Activated CD8-positive, alpha-beta T cell treated with anti-CD3 and anti-CD28 coated beads, Interleukin-2, amount 10 ng/mL, durations not matched to agents 7 days and 5 days (primary cell): Measurements from ENCODE around the gene PLAAT5. TPM values are rescaled to one million over a fixed set of nuclear protein-coding genes. Genes with fewer than 3 reads are reported as not detected.
A peak's percentile ranks its signal among the peaks of the same experiment; 100 is the strongest.

Experiments
- ATAC-seq: fragments of 150-1000 bp; cut with Tn5 transposase; one replicate; pipeline ENCODE4 v1.10.0; 2021; ENCODE audit warnings: moderate library complexity
- CTCF ChIA-PET: fragments of 350-600 bp; sonication (Branson Sonifier 250); formaldehyde crosslinking; loops from one replicate; lab custom pipeline; 2021; ENCODE audit warnings: antibody characterized with exemption; lab: Charles Lee
- POLR2A ChIA-PET: fragments of 350-600 bp; sonication (Branson Sonifier 250); formaldehyde crosslinking; loops from one replicate; lab custom pipeline; 2021; ENCODE audit warnings: antibody characterized with exemption; lab: Charles Lee
- DNase-seq: peaks from one replicate; pipeline ENCODE4 v3.0.0-alpha.2; 2020
- H3K27ac Mint-ChIP-seq: one replicate; pipeline ENCODE4 v1.8.0; 2021; ENCODE audit warnings: mild to moderate bottlenecking, mixed read lengths
- H3K27me3 Mint-ChIP-seq: one replicate; pipeline ENCODE4 v1.8.0; 2021; ENCODE audit warnings: low read depth, mixed read lengths
- H3K36me3 Mint-ChIP-seq: one replicate; pipeline ENCODE4 v1.8.0; 2021; ENCODE audit warnings: low read depth, mixed read lengths
- H3K4me1 Mint-ChIP-seq: one replicate; pipeline ENCODE4 v1.8.0; 2021; ENCODE audit warnings: low read depth, mixed read lengths
- H3K4me3 Mint-ChIP-seq: one replicate; pipeline ENCODE4 v1.8.0; 2021; ENCODE audit warnings: mild to moderate bottlenecking, mixed read lengths
- H3K9me3 Mint-ChIP-seq: one replicate; pipeline ENCODE4 v1.8.0; 2022; ENCODE audit warnings: mixed read lengths; ENCODE audit not compliant: insufficient read depth
- total RNA-seq, 2 experiments: library from RNA; stranded (reverse); gene quantifications; one replicate each; pipeline ENCODE4 v1.2.3, GENCODE V29; 2021

The PLAAT5 gene
- total RNA-seq, 2 experiments from 2014 or later: 0.11 to 0.68 TPM

DNA sequence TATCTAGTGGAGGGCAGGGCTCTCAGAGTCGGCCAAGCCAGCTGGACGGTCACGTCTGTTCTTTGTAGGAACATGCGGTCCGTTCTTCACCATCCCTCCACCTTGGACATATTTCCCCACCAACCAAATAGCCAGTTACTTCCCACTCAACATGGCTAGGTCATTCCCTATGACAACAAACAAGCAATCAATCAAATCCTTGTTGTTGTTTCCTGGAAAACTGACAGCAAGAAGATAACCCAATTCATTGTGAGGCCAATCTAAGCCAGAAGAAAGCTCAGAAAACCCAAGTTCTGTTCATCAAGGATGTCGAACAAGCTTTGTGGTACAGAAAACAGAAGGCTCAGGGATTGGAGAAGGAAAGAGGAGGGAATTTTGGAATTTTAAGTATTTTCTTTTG, 10.9 kb downstream of the PLAAT5 start:
- Mint-ChIP-seq H3K27me3 (peaks cover 26% of the 10 kb centered on the region), H3K36me3 (no peaks in the 10 kb centered on the region), H3K4me3 (no peak overlapping the region), H3K9me3 (peaks cover 10% of the 10 kb centered on the region), H3K4me1 (no peaks in the 10 kb centered on the region), H3K27ac (no peak overlapping the region)
- ChIA-PET CTCF (interaction anchor here (0.7 to 4.5 kb wide), 22 partner anchors 10 to 258 kb away, joined by 3 to 198 read pairs (median 7); partner anchors contain the start of genes PLAAT4 and PLAAT5), POLR2A (interaction anchor here (0.9 to 1.8 kb wide), 2 partner anchors 56 to 156 kb away, joined by 4 to 6 read pairs; partner anchors contain the start of gene PLAAT4)
- ATAC-seq (no peak), DNase-seq (no peak)

DNA sequence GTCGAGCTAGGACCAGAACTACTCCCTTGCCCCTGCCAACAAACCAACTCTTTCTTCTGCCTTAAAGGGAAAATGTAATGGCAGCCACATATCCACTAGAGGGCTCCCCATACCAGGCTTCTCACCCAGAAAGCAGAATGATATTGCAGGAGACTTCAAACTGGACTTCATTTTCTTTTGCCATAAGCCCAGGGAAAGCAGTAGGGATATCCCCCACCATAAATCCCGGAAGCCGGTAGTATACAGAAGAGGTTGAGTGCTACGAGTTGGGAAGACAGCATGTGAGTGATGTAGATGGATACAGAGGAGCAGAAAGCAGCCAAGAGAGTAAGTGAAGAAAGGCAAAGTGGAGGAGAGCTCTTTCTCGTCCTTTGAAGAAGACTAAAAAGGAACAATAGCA, 12.1 kb downstream of the PLAAT5 start:
- Mint-ChIP-seq H3K27me3 (peaks cover 15% of the 10 kb centered on the region), H3K4me1 (no peaks in the 10 kb centered on the region), H3K4me3 (no peak overlapping the region), H3K27ac (no peak overlapping the region), H3K36me3 (no peaks in the 10 kb centered on the region), H3K9me3 (peaks cover 10% of the 10 kb centered on the region)
- ChIA-PET POLR2A (interaction anchor here (0.8 to 1.8 kb wide), 3 partner anchors 58 to 157 kb away, joined by 3 to 6 read pairs (median 4); partner anchors contain the start of gene PLAAT4), CTCF (interaction anchor here (0.6 to 4.5 kb wide), 49 partner anchors 9 to 573 kb away, joined by 3 to 198 read pairs (median 5); partner anchors contain the start of genes LGALS12, MARK2, PLAAT4 and PLAAT5)
- peak; percentile 68 for DNase-seq
- ATAC-seq: peak; percentile 61

DNA sequence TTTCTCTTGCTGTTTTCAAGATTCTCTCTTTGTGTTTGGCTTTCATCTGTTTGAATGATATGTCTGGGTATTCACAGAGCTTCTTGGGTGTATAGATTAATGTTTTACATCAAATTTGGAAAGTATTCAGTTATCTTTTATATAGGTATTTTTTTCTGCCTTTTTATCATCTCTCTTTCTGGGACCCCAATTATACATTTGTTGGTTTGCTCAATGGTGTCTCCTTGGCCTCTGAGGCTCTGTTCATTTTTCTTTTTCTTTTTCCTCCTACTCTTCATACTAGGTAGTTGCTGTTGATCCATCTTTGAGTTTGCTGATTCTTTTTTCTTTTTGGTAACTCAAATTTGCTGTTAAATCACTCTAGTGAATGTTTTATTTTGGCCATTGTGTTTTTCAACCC, 14.3 kb downstream of the PLAAT5 start:
- H3K27me3 Mint-ChIP-seq: peaks cover 10% of the 10 kb centered on the region
- H3K4me1 Mint-ChIP-seq: no peaks in the 10 kb centered on the region

DNA sequence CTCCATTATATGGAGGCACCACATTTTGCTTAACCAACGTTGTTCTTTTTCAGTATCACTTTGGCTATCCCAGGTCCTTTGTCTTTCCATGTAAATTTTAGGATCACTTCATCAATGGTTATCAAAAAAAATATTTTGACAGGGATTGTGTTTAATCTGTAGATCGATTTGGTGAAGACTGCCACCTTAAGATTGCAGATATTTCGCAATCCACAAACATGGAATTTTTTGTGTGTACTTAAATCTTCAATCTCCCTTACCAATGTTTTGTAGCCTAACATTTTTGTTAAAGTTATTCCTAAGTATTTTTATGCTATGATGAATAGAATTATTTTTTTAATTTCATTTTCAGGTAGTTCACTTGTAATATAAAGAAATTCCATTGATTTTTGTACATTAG, 18.6 kb downstream of the PLAAT5 start:
- H3K4me3 Mint-ChIP-seq: no peak overlapping the region
- no peaks in the 10 kb centered on the region for H3K36me3 Mint-ChIP-seq
- peaks cover 16% of the 10 kb centered on the region for H3K27me3 Mint-ChIP-seq
- peaks cover 14% of the 10 kb centered on the region for H3K9me3 Mint-ChIP-seq
- ChIA-PET CTCF (no interaction called here), POLR2A (no interaction called here)
- H3K4me1 Mint-ChIP-seq: no peaks in the 10 kb centered on the region
- no peak overlapping the region for H3K27ac Mint-ChIP-seq
- no peak for ATAC-seq
- no peak for DNase-seq

More for the DNA sequence above, 14.3 kb downstream of the PLAAT5 start:
- ChIA-PET POLR2A (no interaction called here), CTCF (interaction anchor here (1.4 kb wide), 1 partner anchor 160 kb away, joined by 7 read pairs; no protein-coding TSS in a partner anchor)
- ATAC-seq (no peak), DNase-seq (no peak)
- Mint-ChIP-seq H3K27ac (no peak overlapping the region), H3K36me3 (no peaks in the 10 kb centered on the region), H3K4me3 (no peak overlapping the region), H3K9me3 (peaks cover 10% of the 10 kb centered on the region)

DNA sequence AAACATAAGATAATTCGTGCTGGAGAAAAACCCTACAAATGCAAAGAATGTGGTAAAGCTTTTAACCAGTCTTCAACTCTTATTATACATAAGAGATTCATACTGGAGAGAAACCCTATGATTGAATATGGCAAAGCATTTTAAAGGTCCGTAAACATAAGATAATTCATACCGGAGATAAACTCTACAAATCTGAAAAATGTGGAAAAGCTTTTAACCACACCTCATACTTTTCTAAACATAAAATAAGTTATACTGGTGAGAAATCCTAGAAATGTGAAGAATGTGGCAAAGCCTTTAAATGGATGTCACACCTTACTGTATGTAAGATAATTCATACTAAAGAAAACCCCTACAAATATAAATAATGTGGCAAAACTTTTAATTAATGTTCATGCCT, 20.7 kb downstream of the PLAAT5 start:
- Mint-ChIP-seq H3K4me1 (no peaks in the 10 kb centered on the region), H3K9me3 (peaks cover 4% of the 10 kb centered on the region), H3K27me3 (peaks cover 7% of the 10 kb centered on the region), H3K4me3 (no peak overlapping the region), H3K27ac (no peak overlapping the region), H3K36me3 (no peaks in the 10 kb centered on the region)
- CTCF ChIA-PET: interaction anchor here (0.7 kb wide), 1 partner anchor 9 kb away, joined by 3 read pairs; no protein-coding TSS in a partner anchor
- ATAC-seq (no peak), DNase-seq (no peak)
- POLR2A ChIA-PET: no interaction called here

DNA sequence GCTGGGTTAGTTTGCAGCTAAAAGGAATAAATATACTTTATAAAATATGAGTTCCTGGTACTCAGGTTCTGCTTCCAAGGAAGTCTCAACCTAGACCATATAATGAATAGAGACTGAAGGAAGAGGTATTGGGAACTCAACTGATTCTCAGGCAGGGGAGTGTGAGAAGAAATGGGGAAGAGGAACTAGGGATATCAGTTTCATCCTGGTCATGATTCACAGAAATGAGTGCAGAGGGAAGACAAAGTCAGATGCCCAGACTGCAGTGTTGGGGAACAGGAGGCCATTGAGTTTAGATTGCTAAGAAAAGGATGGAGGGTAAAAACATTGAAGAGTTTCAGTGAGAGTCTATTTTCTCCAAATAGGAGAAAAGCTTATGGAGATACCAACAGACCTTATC, 28.8 kb downstream of the PLAAT5 start:
- H3K36me3 Mint-ChIP-seq: no peaks in the 10 kb centered on the region
- no peak overlapping the region for H3K4me3 Mint-ChIP-seq
- no peaks in the 10 kb centered on the region for H3K4me1 Mint-ChIP-seq
- H3K27me3 Mint-ChIP-seq: peaks cover 8% of the 10 kb centered on the region
- H3K27ac Mint-ChIP-seq: no peak overlapping the region
- no peaks in the 10 kb centered on the region for H3K9me3 Mint-ChIP-seq
- CTCF ChIA-PET: interaction anchor here (1.6 kb wide), 1 partner anchor 556 kb away, joined by 4 read pairs; no protein-coding TSS in a partner anchor
- DNase-seq (no peak), ATAC-seq (no peak)
- POLR2A ChIA-PET: no interaction called here

DNA sequence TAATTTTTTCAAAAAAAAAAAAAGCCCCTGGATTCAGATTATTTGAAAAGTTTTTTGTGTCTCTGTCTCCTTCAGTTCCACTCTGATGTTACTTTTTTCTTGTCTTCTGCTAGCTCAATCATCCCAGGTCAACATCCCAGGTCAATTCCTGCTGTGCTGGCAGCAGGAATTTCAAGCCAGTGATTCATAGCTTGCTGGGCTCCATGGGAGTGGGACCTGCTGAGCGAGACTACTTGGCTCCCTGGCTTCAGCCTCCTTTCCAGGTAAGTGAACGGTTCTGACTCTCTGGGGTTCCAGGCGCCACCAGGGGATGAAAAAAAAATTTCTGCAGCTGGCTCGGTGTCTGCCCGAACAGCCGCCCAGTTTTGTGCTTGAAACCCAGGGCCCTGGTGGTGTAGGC, 31.4 kb downstream of the PLAAT5 start:
- H3K27me3 Mint-ChIP-seq: peaks cover 8% of the 10 kb centered on the region
- ChIA-PET POLR2A (no interaction called here), CTCF (no interaction called here)
- no peaks in the 10 kb centered on the region for H3K4me1 Mint-ChIP-seq
- no peak for ATAC-seq
- H3K4me3 Mint-ChIP-seq: no peak overlapping the region
- no peaks in the 10 kb centered on the region for H3K9me3 Mint-ChIP-seq
- H3K36me3 Mint-ChIP-seq: no peaks in the 10 kb centered on the region
- no peak overlapping the region for H3K27ac Mint-ChIP-seq
- no peak for DNase-seq

DNA sequence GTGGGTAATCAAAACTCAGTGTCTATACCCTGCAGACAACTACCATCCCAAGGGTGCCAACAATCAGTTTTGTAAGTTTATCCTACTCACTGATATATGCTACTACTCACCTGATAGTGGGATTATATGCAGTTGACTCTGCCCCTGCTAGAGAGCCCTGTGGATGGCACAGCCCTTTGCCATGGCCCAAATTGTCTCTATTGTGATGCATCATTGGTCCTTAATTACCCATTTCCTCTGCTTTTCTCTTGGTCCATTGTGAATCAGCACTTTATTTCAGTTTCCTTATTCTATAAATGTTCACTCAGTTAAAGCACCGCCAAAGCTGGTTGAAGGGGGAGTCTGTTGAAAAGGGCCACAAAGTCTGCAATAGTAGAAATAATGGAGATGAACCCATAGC, 42.3 kb downstream of the PLAAT5 start:
- H3K27ac Mint-ChIP-seq: no peak overlapping the region
- ChIA-PET POLR2A (no interaction called here), CTCF (no interaction called here)
- peaks cover 27% of the 10 kb centered on the region for H3K27me3 Mint-ChIP-seq
- no peak for ATAC-seq
- peaks cover 13% of the 10 kb centered on the region for H3K4me1 Mint-ChIP-seq
- H3K9me3 Mint-ChIP-seq: no peaks in the 10 kb centered on the region
- no peak overlapping the region for H3K4me3 Mint-ChIP-seq
- no peak for DNase-seq
- H3K36me3 Mint-ChIP-seq: no peaks in the 10 kb centered on the region

DNA sequence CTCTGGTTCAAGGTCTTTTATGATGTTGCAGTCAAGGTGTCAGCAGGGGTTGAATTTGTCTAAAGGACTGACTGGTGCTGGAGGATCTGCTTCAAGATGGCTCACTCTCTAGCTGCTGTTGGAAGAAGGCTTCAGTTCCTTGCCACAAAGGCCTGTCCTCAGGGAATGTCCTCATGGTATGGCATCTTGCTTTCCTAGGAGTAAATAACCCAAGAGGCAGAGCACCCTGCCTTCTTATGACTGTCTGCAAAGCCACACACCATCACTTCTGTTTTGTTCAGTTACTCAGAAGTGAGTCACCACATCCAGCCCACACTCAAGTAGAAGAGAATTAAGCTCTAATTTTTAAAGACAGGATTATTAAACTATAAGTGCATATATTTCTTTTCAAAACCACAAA, 45.2 kb downstream of the PLAAT5 start:
- Mint-ChIP-seq H3K4me1 (peaks cover 13% of the 10 kb centered on the region), H3K36me3 (no peaks in the 10 kb centered on the region)
- no peak for ATAC-seq

DNA sequence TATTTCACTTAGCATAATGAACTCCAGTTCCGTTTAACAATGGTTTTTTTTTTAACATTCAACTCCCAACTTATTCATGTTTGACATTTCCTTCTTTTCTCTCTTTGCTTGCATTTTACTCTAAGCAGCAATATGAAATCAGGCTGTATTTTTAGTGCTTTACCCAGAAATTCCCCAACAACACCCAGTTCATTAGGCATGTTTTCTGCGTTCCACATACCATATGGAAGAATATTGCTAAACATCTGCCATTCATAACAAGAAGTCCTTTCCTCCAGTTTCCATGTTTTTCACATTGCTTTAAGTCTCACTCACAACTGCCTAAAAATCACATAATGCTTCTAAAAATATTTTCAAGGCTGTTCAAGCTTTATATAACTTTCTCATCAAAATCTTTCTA, 45.8 kb downstream of the PLAAT5 start:
- Mint-ChIP-seq H3K4me3 (no peak overlapping the region), H3K4me1 (peaks cover 13% of the 10 kb centered on the region), H3K9me3 (no peaks in the 10 kb centered on the region), H3K36me3 (no peaks in the 10 kb centered on the region), H3K27ac (no peak overlapping the region), H3K27me3 (peaks cover 13% of the 10 kb centered on the region)
- ChIA-PET POLR2A (no interaction called here), CTCF (no interaction called here)
- DNase-seq (no peak), ATAC-seq (no peak)

More for the DNA sequence above, 45.2 kb downstream of the PLAAT5 start:
- Mint-ChIP-seq H3K27ac (no peak overlapping the region), H3K27me3 (peaks cover 17% of the 10 kb centered on the region), H3K4me3 (no peak overlapping the region), H3K9me3 (no peaks in the 10 kb centered on the region)
- CTCF ChIA-PET: interaction anchor here (0.6 kb wide), 1 partner anchor 34 kb away, joined by 3 read pairs; no protein-coding TSS in a partner anchor
- DNase-seq: no peak
- POLR2A ChIA-PET: no interaction called here

DNA sequence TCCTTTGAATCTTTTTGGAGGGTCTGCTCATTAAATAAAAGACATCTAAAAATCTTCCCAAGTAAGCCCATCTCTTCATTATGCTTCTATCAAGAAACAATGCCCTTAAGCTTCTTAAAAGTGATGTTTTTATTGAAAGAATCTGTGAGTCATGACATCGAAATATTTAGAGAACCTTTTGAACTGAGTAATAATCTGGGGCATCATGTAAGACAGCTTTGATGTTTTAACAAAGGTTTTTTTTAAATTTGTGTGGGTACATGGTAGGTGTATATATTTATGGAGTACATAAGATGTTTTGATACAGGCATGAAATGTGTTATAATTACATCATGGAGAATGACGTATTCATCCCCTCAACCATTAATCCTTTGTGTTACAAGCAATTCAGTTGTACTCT, 46.8 kb downstream of the PLAAT5 start:
- DNase-seq (no peak), ATAC-seq (no peak)
- Mint-ChIP-seq H3K27ac (no peak overlapping the region), H3K36me3 (no peaks in the 10 kb centered on the region), H3K4me3 (no peak overlapping the region), H3K4me1 (peaks cover 13% of the 10 kb centered on the region), H3K9me3 (no peaks in the 10 kb centered on the region), H3K27me3 (peaks cover 11% of the 10 kb centered on the region)
- ChIA-PET CTCF (interaction anchor here (0.6 to 0.9 kb wide), 2 partner anchors 192 to 1136 kb away, joined by 3 read pairs; no protein-coding TSS in a partner anchor), POLR2A (no interaction called here)

DNA sequence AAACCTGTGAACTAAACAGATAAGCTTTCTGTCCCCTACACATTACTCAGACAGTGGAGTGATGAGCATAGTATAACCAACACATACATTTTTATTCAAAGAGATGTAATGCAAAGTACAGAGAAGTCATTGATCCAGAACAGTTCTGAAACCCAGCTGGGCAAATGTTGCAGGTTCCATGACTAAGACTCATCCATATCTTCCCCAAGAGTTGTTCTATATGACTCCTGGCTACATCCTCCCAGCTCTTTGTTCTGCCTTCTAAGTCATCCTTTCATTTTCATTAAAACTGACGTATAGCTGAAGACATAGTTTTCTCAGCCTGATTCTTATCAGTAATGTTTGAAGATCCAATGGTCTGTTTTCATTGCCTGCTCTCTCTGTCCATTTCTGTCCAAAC, 47.3 kb downstream of the PLAAT5 start:
- DNase-seq: no peak
- Mint-ChIP-seq H3K27me3 (peaks cover 11% of the 10 kb centered on the region), H3K36me3 (no peaks in the 10 kb centered on the region), H3K9me3 (no peaks in the 10 kb centered on the region), H3K4me3 (no peak overlapping the region), H3K4me1 (peaks cover 13% of the 10 kb centered on the region), H3K27ac (no peak overlapping the region)
- ATAC-seq: no peak
- ChIA-PET CTCF (interaction anchor here (0.6 to 0.9 kb wide), 2 partner anchors 192 to 1137 kb away, joined by 3 read pairs; no protein-coding TSS in a partner anchor), POLR2A (no interaction called here)
